ENCODE data around the gene MINDY4B. TPM values are rescaled to one million over a fixed set of nuclear protein-coding genes. Genes with fewer than 3 reads are reported as not detected.

Gene MINDY4B
- total and polyA plus RNA-seq, 2 of the 4 experiments (the other 2 are of a cell fraction): not detected

DNA sequence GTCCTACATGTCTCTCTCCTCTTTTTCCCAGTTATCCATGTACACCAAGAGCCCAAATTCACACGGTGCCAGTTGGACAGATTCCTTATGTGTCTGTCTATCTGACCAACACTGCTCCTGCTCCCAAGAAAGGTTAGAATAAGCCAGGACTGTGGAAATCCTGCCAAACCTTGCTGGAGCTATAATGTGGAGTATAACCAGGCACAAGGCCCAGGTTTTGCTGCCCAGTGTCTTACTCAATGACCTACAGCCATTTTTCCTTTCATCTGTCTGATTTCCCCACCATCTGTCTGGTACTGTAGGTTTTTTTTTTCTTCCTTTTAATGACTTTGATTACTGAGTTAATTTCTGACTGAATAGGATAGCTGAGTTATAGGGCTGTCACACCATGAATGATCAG lies 26.5 kb upstream of the MINDY4B start:
- Histone ChIP-seq H3K4ac (ENCODE audit: low read depth, low read length) (no peak overlapping the region), H2BK20ac (ENCODE audit: low read depth, low read length) (no peak overlapping the region), H4K20me1 (ENCODE audit: insufficient read depth, low read length) (no peaks in the 10 kb centered on the region), H3K4me1 (ENCODE audit: control insufficient read depth, insufficient read depth, low read length) (no peaks in the 10 kb centered on the region), H4K8ac (ENCODE audit: low read depth in 2 of 2, low read length in 2 of 2) (no peak overlapping the region), H2BK15ac (ENCODE audit: low read depth, low read length) (no peak overlapping the region), H3K18ac (ENCODE audit: low read depth, low read length) (no peak overlapping the region), H2BK5ac (ENCODE audit: low read depth, low read length, poor library complexity, severe bottlenecking) (no peak overlapping the region), H3K9me3 (ENCODE audit: control insufficient read depth, insufficient read depth, low read length) (no peaks in the 10 kb centered on the region), H3K9ac (ENCODE audit: low read depth, low read length) (no peak overlapping the region), H3K4me2 (ENCODE audit: low read depth, low read length) (no peak overlapping the region), H3K23ac (ENCODE audit: low read depth, low read length) (no peak overlapping the region), H2AK5ac (ENCODE audit: low read depth, low read length) (no peak overlapping the region), H3K56ac (ENCODE audit: extremely low read depth, insufficient read depth, low read length) (no peak overlapping the region), H3K36me3 (ENCODE audit: control insufficient read depth, insufficient read depth, low read length) (no peaks in the 10 kb centered on the region), H3K9me1 (ENCODE audit: insufficient read depth, low read length) (no peaks in the 10 kb centered on the region), H3K4me3 (ENCODE audit: insufficient read depth, low read depth, low read length) (no peak overlapping the region), H4K5ac (ENCODE audit: low read depth, low read length) (no peak overlapping the region), H2AFZ (replicated peaks; ENCODE audit: low read length, poor library complexity) (no peak overlapping the region), H3K27me3 (ENCODE audit: control insufficient read depth, insufficient read depth, low read length) (peaks cover 14% of the 10 kb centered on the region), H2BK120ac (ENCODE audit: low read depth, low read length) (no peak overlapping the region), H4K91ac (ENCODE audit: insufficient read depth, low read depth, low read length) (no peak overlapping the region), H3K14ac (replicated peaks; ENCODE audit: low read depth, low read length) (no peak overlapping the region), H3K79me1 (ENCODE audit: low read depth in 1 of 2, low read length in 2 of 2) (no peaks in the 10 kb centered on the region), H3K27ac (ENCODE audit: insufficient read depth, low read length) (no peak overlapping the region), H2AK9ac (replicated peaks; ENCODE audit: low read depth, low read length, poor library complexity) (no peak overlapping the region)
- intact Hi-C loops (cut with micrococcal nuclease) (no loop called here), in situ Hi-C loops (cut with MboI; ENCODE audit: low sequenced_read_pairs) (no loop called here), dilution Hi-C loops (cut with HindIII; ENCODE audit: low sequenced_read_pairs, unreplicated experiment) (no loop called here)
- DNase-seq (no peak), ATAC-seq (ENCODE audit: low read depth) (no peak)
- ChIA-PET POLR2A (ENCODE audit: unreplicated experiment) (no interaction called here), CTCF (no interaction called here)
- TF ChIP-seq CHD1 (IDR thresholded peaks at IDR 0.05; ENCODE audit: low read depth, low read length): no peak
- TF ChIP-seq CEBPB (IDR thresholded peaks at IDR 0.05; ENCODE audit: low read depth, low read length): no peak
- no TSS peak for BruUV-seq (replicated peaks)
- no CpG with 5 or more reads among the region's 1 CpG for WGBS, 2 experiments (ENCODE audit: extremely low coverage in 2 of 2, insufficient read length in 1 of 2)
